Neural crest cell (in vitro differentiated cells): Measurements from ENCODE around the gene RGR. TPM values are rescaled to one million over a fixed set of nuclear protein-coding genes. Genes with fewer than 3 reads are reported as not detected.
A peak's percentile ranks its signal among the peaks of the same experiment; 100 is the strongest.

Experiments
- DNase-seq: peaks from one replicate; pipeline ENCODE4 v3.0.0; 2021; ENCODE audit warnings: low read depth, mixed read lengths, low spot score
- H3K27ac Mint-ChIP-seq: one replicate; pipeline ENCODE4 v1.8.0; 2021; ENCODE audit warnings: mild to moderate bottlenecking, mixed read lengths; ENCODE audit not compliant: unreplicated experiment
- H3K27me3 Mint-ChIP-seq: 2 replicates; pipeline ENCODE4 v1.8.0; 2021; ENCODE audit warnings: low read depth, mild to moderate bottlenecking, mixed read lengths
- H3K36me3 Mint-ChIP-seq: 2 replicates; pipeline ENCODE4 v1.8.0; 2021; ENCODE audit warnings: low read depth, mild to moderate bottlenecking, mixed read lengths
- H3K4me1 Mint-ChIP-seq: 2 replicates; pipeline ENCODE4 v1.8.0; 2021; ENCODE audit warnings: mixed read lengths
- H3K4me3 Mint-ChIP-seq: one replicate; pipeline ENCODE4 v1.8.0; 2021; ENCODE audit warnings: mild to moderate bottlenecking, mixed read lengths
- H3K9me3 Mint-ChIP-seq: 2 replicates; pipeline ENCODE4 v1.8.0; 2021; ENCODE audit warnings: mixed read lengths
- CTCF ChIP-seq: fragments of 200-600 bp; sonication (generic); conservative IDR thresholded peaks from 2 replicates; pipeline ENCODE4 v1.5.0; 2021; ENCODE audit warnings: antibody characterized with exemption, mild to moderate bottlenecking
- total RNA-seq: library from RNA; stranded (reverse); gene quantifications from 2 replicates; pipeline ENCODE4 v1.2.1, GENCODE V29; 2021

RGR gene
- total RNA-seq, 1 donor from 2014 or later = 0.23 TPM

GRCh38 chr10:84236807-84237198, 8.1 kb upstream of the RGR start:
- H3K27ac Mint-ChIP-seq = no peak overlapping the region
- H3K9me3 Mint-ChIP-seq = no peaks in the 10 kb centered on the region
- no peak for TF ChIP-seq CTCF
- no peaks in the 10 kb centered on the region for H3K36me3 Mint-ChIP-seq
- DNase-seq = no peak
- no peaks in the 10 kb centered on the region for H3K4me1 Mint-ChIP-seq
- H3K4me3 Mint-ChIP-seq = no peak overlapping the region
- peaks cover 9% of the 10 kb centered on the region for H3K27me3 Mint-ChIP-seq

GRCh38 chr10:84237199-84238051, 7.4 kb upstream of the RGR start:
- Mint-ChIP-seq H3K36me3 (no peaks in the 10 kb centered on the region), H3K27me3 (peaks cover 9% of the 10 kb centered on the region), H3K9me3 (no peaks in the 10 kb centered on the region), H3K4me3 (no peak overlapping the region), H3K4me1 (no peaks in the 10 kb centered on the region), H3K27ac (no peak overlapping the region)
- peak; percentile 42 for TF ChIP-seq CTCF
- no peak for DNase-seq

GRCh38 chr10:84238909-84239308, 5.9 kb upstream of the RGR start:
- H3K36me3 Mint-ChIP-seq = no peaks in the 10 kb centered on the region
- no peak overlapping the region for H3K4me3 Mint-ChIP-seq
- H3K27ac Mint-ChIP-seq = no peak overlapping the region
- peaks cover 7% of the 10 kb centered on the region for H3K4me1 Mint-ChIP-seq
- TF ChIP-seq CTCF = no peak
- no peak for DNase-seq
- H3K9me3 Mint-ChIP-seq = no peaks in the 10 kb centered on the region
- peaks cover 9% of the 10 kb centered on the region for H3K27me3 Mint-ChIP-seq

DNA sequence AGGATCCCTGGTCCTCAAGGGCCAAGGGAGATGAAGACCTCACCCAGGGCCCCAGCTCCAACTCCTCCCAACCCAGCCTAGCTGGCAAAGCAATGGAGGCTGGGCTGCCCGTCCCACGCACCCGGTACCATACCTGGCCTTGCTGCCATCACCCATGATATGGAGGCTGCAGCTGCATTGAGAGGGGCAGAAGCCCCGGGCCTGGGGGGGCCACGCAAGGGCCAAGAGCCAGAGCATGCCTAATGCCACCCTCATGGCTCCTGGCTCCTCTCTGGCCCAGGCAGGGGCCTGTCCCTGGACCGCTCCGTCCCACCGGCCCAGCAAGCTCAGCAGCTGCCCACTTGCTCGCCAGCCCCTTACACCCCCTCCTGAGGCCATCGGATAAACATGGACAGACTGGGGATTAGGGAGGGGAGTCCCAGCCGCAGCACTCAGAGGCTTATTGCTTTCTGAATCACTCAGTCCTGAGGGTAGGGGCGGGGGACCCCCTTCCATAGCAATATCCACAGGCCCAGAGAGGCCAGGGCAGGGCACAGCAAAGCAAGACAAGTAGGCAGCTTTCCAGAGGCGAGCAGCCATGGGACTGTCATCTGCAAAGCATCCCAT, 3.6 kb upstream of the RGR start, which contains the start of gene LRIT1:
Gene LRIT1 (minus strand): TSS at position 362 of the 606 bp plus-strand sequence. CDS start 107 bp downstream, at position 255.
- H3K4me3 Mint-ChIP-seq = no peak within 1 kb of the TSS
- no peak within 1 kb of the TSS for H3K27ac Mint-ChIP-seq
- H3K9me3 Mint-ChIP-seq = no peaks in the 10 kb centered on the region
- peaks cover 26% of the 10 kb centered on the region for H3K4me1 Mint-ChIP-seq
- H3K36me3 Mint-ChIP-seq = no peaks in the 10 kb centered on the region
- TF ChIP-seq CTCF = no peak
- H3K27me3 Mint-ChIP-seq = peaks cover 11% of the 10 kb centered on the region
- no peak for DNase-seq

GRCh38 chr10:84243759-84244158, 1.1 kb upstream of the RGR start:
- TF ChIP-seq CTCF = no peak
- no peaks in the 10 kb centered on the region for H3K9me3 Mint-ChIP-seq
- peaks cover 5% of the 10 kb centered on the region for H3K27me3 Mint-ChIP-seq
- H3K27ac Mint-ChIP-seq = no peak overlapping the region
- peaks cover 30% of the 10 kb centered on the region for H3K4me1 Mint-ChIP-seq
- DNase-seq = no peak
- no peaks in the 10 kb centered on the region for H3K36me3 Mint-ChIP-seq
- H3K4me3 Mint-ChIP-seq = no peak overlapping the region
